Activated T-helper 9 cell treated with anti-CD3 and anti-CD28 coated beads, Interleukin-2, amount 50 U/mL, for 16 hours (primary cell): ENCODE results near the gene DNLZ.
A peak's percentile ranks its signal among the peaks of the same experiment; 100 is the strongest.

ENCODE experiments used
- DNase-seq: peaks from one replicate; pipeline ENCODE4 v3.0.0-alpha.2; 2020; ENCODE audit warnings: low read depth

Gene DNLZ

GRCh38 chr9:136343121-136343883 lies 20.2 kb downstream of the DNLZ start:
- no peak for DNase-seq

- DNase-seq = peak; percentile 41
Measured at GRCh38 chr9:136342181-136343120, 21.1 kb downstream of the DNLZ start.

GRCh38 chr9:136341769-136342168 lies 21.8 kb downstream of the DNLZ start:
- no peak for DNase-seq

GRCh38 chr9:136341042-136341655 lies 22.4 kb downstream of the DNLZ start:
- no peak for DNase-seq

- no peak for DNase-seq
Measured at GRCh38 chr9:136340356-136341041, 23.0 kb downstream of the DNLZ start.

- no peak for DNase-seq
Measured at GRCh38 chr9:136339958-136340310, 23.6 kb downstream of the DNLZ start.

- no peak for DNase-seq
Measured at GRCh38 chr9:136339173-136339957, 24.2 kb downstream of the DNLZ start.

- no peak for DNase-seq
Measured at GRCh38 chr9:136338511-136338910, 25.0 kb downstream of the DNLZ start.

- DNase-seq = no peak
Measured at GRCh38 chr9:136337416-136338395, 25.8 kb downstream of the DNLZ start.

GRCh38 chr9:136336881-136337280 lies 26.7 kb downstream of the DNLZ start:
- DNase-seq = no peak

- no peak for DNase-seq
Measured at GRCh38 chr9:136336156-136336870, 27.2 kb downstream of the DNLZ start.

- DNase-seq = no peak
Measured at GRCh38 chr9:136335296-136336155, 28.0 kb downstream of the DNLZ start.

GRCh38 chr9:136334541-136334940 lies 29.0 kb downstream of the DNLZ start:
- no peak for DNase-seq

GRCh38 chr9:136333486-136333885 lies 30.1 kb downstream of the DNLZ start:
- no peak for DNase-seq

- DNase-seq = no peak
Measured at GRCh38 chr9:136333045-136333444, 30.5 kb downstream of the DNLZ start.

GRCh38 chr9:136332482-136332983 lies 31.0 kb downstream of the DNLZ start:
- DNase-seq = no peak

GRCh38 chr9:136331556-136332481 lies 31.7 kb downstream of the DNLZ start:
- no peak for DNase-seq
